Ovary (tissue), 3 donors: ENCODE results near the gene NOTCH1.

Experiments used
- CTCF ChIP-seq, 3 donors: fragments of 450-650 bp in 2 of 3; fragments of 200-600 bp in 1 of 3; IDR thresholded peaks; one replicate each; pipeline versions ENCODE4 v1.5.1 to v1.8.0; 2016 to 2022; ENCODE audit warnings: antibody characterized with exemption in 3 of 3, mild to moderate bottlenecking in 1 of 3
- EP300 ChIP-seq: sonication (generic); formaldehyde crosslinking; IDR thresholded peaks from one replicate; pipeline ENCODE4 v1.6.1; 2017; ENCODE audit warnings: antibody characterized with exemption
- POLR2A ChIP-seq: fragments of 450-650 bp; IDR thresholded peaks from one replicate; pipeline ENCODE4 v1.6.1; 2017; ENCODE audit warnings: antibody characterized with exemption, mild to moderate bottlenecking, moderate library complexity
- donor health status: DM: no; HTN: no; CAD: no.

DNA sequence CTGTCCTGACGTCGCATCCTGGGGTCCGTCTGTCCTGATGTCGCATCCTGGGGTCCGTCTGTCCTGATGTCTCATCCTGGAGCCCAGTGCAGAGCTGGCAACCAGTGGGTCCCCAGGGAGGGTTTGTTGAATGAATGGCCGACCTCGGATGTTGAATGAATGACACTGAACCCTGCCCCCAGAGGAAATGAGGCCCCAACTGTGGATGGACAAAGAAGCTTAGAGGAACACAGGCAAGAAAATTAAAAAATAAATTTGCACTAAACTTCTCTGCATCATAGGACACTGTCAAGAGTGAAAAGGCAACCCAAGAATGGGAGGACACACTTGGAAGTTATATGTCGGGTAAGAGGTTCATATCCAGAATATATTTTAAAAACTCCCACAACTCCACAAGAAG is 47.7 kb upstream of the NOTCH1 start:
- TF ChIP-seq CTCF (IDR thresholded peaks at IDR 0.05) (no peak), POLR2A (no peak), EP300 (no peak)
